PC-9 (cell line): Measurements from ENCODE around the gene AK9.

Source experiments
- CTCF ChIP-seq: fragments of 200-600 bp; sonication (generic); conservative IDR thresholded peaks from 2 replicates; pipeline ENCODE4 v1.6.1; 2017; ENCODE audit warnings: mixed run types, antibody characterized with exemption, mild to moderate bottlenecking, moderate library complexity
- EZH2 ChIP-seq: fragments of 200-600 bp; sonication (generic); IDR thresholded peaks from 2 replicates; pipeline ENCODE4 v1.8.0; 2017; ENCODE audit warnings: antibody characterized with exemption, low read depth

- TF ChIP-seq CTCF, result no peak
- TF ChIP-seq EZH2, result no peak
Observed at GRCh38 chr6:109579361-109579760, 111.6 kb downstream of the AK9 start.
